GM12878 (cell line): ENCODE results near the gene ATL1. TPM values are rescaled to one million over a fixed set of nuclear protein-coding genes. Genes with fewer than 3 reads are reported as not detected.

Experiments used
- NR2F1 ChIP-seq: fragments of 450-650 bp; conservative IDR thresholded peaks from 2 replicates; pipeline ENCODE4 v1.6.1; 2017; ENCODE audit warnings: mild to moderate bottlenecking
- SP1 ChIP-seq: IDR thresholded peaks from one replicate; pipeline ENCODE4 v1.6.1; 2011; ENCODE audit warnings: low read depth, low read length
- polyA plus RNA-seq, 11 experiments: library from polyadenylated mRNA; depleted of rRNA in 4 of 11; unstranded in 6 of 11; stranded (reverse) in 5 of 11; fragments of >200 nt; fragmentation: Nextera tagmentation in 4 of 11; fragmentation: Illumina TruSeq in 1 of 11; extraction: Ambion mirVana in 4 of 11; extraction: Trizol in 1 of 11; gene quantifications; 1 replicate in 1 of 11; 2 replicates in 10 of 11; pipeline versions ENCODE4 v1.2.1 to v1.2.3, GENCODE V29; 2011 to 2016; ENCODE audit warnings: inconsistent platforms in 2 of 11, missing spikeins in 2 of 11, low read depth in 1 of 11
- total RNA-seq, 4 experiments: library from RNA; depleted of rRNA in 3 of 4; stranded (reverse); fragments of >200 nt in 3 of 4; fragmentation: Illumina TruSeq in 1 of 4; extraction: Trizol in 1 of 4; gene quantifications; 2 replicates each; pipeline versions ENCODE4 v1.2.1 to v1.2.3, GENCODE V29; 2013 to 2021
- TF ChIP-seq, protein P1 (sequence below): IDR thresholded peaks from 2 replicates; pipeline ENCODE4 v1.6.1; 2012; ENCODE audit warnings: low read length, inconsistent platforms
- TF ChIP-seq, protein P2 (sequence below): fragments of 450-650 bp; IDR thresholded peaks from 2 replicates; pipeline ENCODE4 v1.6.1; 2016; ENCODE audit warnings: mild to moderate bottlenecking
- TF ChIP-seq, protein P3 (sequence below): IDR thresholded peaks from 2 replicates; pipeline ENCODE4 v1.6.1; 2011; ENCODE audit warnings: mild to moderate bottlenecking, low read depth, low read length, moderate library complexity; ENCODE audit not compliant: insufficient replicate concordance
- TF ChIP-seq, protein P4 (sequence below): fragments of 150-350 bp; IDR thresholded peaks from 2 replicates; pipeline ENCODE4 v1.6.1; 2016; ENCODE audit warnings: low read depth, low read length
- TF ChIP-seq, protein P5 (sequence below): fragments of 450-650 bp; IDR thresholded peaks from 2 replicates; pipeline ENCODE4 v1.6.1; 2016; ENCODE audit warnings: mild to moderate bottlenecking

ATL1 gene
- total and polyA plus RNA-seq, 10 of the 15 experiments (the other 5 are each of a cell fraction or from before 2014, with no cell fraction given) = 0.11 to 1.2 (median 0.58) TPM; not detected in 1

DNA sequence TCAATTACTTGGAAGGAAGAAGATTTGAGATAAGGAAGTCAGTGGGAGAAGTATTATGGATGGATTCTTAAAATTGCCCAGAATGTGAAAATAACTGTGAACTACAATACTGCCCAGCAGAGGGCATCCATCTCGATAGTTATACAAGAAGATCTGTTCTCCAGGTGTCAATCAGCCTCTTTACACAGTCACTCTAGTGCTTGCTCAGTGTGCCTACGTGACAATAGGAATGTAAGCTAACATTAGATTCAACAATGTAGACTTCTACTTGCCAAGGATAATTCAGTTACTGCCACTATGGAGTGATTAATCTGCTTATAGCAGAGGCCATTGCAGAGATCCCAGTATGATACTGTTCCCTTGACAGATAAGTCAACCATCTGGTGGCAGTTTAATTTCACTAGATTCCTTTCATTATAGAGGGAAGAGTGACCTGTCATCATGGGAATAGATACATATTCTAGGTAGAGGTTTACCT lies 17.0 kb upstream of the ATL1 start (continued):
- TF ChIP-seq, protein P1, sequence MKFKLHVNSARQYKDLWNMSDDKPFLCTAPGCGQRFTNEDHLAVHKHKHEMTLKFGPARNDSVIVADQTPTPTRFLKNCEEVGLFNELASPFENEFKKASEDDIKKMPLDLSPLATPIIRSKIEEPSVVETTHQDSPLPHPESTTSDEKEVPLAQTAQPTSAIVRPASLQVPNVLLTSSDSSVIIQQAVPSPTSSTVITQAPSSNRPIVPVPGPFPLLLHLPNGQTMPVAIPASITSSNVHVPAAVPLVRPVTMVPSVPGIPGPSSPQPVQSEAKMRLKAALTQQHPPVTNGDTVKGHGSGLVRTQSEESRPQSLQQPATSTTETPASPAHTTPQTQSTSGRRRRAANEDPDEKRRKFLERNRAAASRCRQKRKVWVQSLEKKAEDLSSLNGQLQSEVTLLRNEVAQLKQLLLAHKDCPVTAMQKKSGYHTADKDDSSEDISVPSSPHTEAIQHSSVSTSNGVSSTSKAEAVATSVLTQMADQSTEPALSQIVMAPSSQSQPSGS = no peak
- no peak for TF ChIP-seq SP1
- TF ChIP-seq, protein P2, sequence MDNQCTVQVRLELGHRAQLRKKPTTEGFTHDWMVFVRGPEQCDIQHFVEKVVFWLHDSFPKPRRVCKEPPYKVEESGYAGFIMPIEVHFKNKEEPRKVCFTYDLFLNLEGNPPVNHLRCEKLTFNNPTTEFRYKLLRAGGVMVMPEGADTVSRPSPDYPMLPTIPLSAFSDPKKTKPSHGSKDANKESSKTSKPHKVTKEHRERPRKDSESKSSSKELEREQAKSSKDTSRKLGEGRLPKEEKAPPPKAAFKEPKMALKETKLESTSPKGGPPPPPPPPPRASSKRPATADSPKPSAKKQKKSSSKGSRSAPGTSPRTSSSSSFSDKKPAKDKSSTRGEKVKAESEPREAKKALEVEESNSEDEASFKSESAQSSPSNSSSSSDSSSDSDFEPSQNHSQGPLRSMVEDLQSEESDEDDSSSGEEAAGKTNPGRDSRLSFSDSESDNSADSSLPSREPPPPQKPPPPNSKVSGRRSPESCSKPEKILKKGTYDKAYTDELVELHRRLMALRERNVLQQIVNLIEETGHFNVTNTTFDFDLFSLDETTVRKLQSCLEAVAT = no peak
- TF ChIP-seq, protein P3, sequence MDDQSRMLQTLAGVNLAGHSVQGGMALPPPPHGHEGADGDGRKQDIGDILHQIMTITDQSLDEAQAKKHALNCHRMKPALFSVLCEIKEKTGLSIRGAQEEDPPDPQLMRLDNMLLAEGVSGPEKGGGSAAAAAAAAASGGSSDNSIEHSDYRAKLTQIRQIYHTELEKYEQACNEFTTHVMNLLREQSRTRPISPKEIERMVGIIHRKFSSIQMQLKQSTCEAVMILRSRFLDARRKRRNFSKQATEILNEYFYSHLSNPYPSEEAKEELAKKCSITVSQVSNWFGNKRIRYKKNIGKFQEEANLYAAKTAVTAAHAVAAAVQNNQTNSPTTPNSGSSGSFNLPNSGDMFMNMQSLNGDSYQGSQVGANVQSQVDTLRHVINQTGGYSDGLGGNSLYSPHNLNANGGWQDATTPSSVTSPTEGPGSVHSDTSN = peak; percentile 87
- TF ChIP-seq, protein P4, sequence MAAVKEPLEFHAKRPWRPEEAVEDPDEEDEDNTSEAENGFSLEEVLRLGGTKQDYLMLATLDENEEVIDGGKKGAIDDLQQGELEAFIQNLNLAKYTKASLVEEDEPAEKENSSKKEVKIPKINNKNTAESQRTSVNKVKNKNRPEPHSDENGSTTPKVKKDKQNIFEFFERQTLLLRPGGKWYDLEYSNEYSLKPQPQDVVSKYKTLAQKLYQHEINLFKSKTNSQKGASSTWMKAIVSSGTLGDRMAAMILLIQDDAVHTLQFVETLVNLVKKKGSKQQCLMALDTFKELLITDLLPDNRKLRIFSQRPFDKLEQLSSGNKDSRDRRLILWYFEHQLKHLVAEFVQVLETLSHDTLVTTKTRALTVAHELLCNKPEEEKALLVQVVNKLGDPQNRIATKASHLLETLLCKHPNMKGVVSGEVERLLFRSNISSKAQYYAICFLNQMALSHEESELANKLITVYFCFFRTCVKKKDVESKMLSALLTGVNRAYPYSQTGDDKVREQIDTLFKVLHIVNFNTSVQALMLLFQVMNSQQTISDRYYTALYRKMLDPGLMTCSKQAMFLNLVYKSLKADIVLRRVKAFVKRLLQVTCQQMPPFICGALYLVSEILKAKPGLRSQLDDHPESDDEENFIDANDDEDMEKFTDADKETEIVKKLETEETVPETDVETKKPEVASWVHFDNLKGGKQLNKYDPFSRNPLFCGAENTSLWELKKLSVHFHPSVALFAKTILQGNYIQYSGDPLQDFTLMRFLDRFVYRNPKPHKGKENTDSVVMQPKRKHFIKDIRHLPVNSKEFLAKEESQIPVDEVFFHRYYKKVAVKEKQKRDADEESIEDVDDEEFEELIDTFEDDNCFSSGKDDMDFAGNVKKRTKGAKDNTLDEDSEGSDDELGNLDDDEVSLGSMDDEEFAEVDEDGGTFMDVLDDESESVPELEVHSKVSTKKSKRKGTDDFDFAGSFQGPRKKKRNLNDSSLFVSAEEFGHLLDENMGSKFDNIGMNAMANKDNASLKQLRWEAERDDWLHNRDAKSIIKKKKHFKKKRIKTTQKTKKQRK = no peak
- TF ChIP-seq, protein P5, sequence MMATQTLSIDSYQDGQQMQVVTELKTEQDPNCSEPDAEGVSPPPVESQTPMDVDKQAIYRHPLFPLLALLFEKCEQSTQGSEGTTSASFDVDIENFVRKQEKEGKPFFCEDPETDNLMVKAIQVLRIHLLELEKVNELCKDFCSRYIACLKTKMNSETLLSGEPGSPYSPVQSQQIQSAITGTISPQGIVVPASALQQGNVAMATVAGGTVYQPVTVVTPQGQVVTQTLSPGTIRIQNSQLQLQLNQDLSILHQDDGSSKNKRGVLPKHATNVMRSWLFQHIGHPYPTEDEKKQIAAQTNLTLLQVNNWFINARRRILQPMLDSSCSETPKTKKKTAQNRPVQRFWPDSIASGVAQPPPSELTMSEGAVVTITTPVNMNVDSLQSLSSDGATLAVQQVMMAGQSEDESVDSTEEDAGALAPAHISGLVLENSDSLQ = peak; percentile 96
- TF ChIP-seq NR2F1 = no peak
